Tibial artery (tissue), 4 donors: ENCODE results near the gene SLC22A7.

ENCODE experiments used
- DNase-seq, 2 donors: peaks; one replicate each; pipeline ENCODE4 v3.0.0-alpha.2; 2019
- H3K27ac ChIP-seq, 2 donors: fragments of 200-600 bp; sonication (generic) in 1 of 2; 1 replicate in 1 of 2; 2 replicates in 1 of 2; pipeline ENCODE4 v1.5.1; 2018 to 2019; ENCODE audit warnings: mild to moderate bottlenecking in 1 of 2
- H3K27me3 ChIP-seq, 2 donors: fragments of 200-600 bp; sonication (generic) in 1 of 2; one replicate each; pipeline versions ENCODE4 v1.5.1 to v1.6.0; 2016 to 2019
- H3K36me3 ChIP-seq, 3 donors: fragments of 200-600 bp; sonication (generic) in 2 of 3; one replicate each; pipeline ENCODE4 v1.5.1; 2016 to 2019; ENCODE audit warnings: mild to moderate bottlenecking in 2 of 3
- H3K4me1 ChIP-seq, 4 donors: fragments of 200-600 bp; sonication (generic) in 2 of 4; 1 replicate in 3 of 4; 2 replicates in 1 of 4; pipeline ENCODE4 v1.5.1; 2016 to 2019
- H3K4me3 ChIP-seq, 2 donors: fragments of 200-600 bp; sonication (generic) in 1 of 2; 1 replicate in 1 of 2; 2 replicates in 1 of 2; pipeline ENCODE4 v1.5.1; 2018 to 2019; ENCODE audit warnings: mild to moderate bottlenecking in 2 of 2
- H3K9me3 ChIP-seq, 3 donors: fragments of 200-600 bp; sonication (generic) in 1 of 3; one replicate each; pipeline ENCODE4 v1.5.1; 2016 to 2019
- intact Hi-C: fragments of 100-400 bp; cut with DNase I; formaldehyde crosslinking; loops from one replicate; pipeline ENCODE4 v1.15.0; 2023; ENCODE audit warnings: low total_unique reads
- TF ChIP-seq, protein P1 (sequence below), 2 experiments: fragments of 200-600 bp in 1 of 2; fragments of 450-650 bp in 1 of 2; IDR thresholded peaks; one replicate each; pipeline ENCODE4 v1.5.1; 2017 to 2019; ENCODE audit warnings: antibody characterized with exemption in 2 of 2, mild to moderate bottlenecking in 1 of 2, moderate library complexity in 1 of 2

Gene SLC22A7

DNA sequence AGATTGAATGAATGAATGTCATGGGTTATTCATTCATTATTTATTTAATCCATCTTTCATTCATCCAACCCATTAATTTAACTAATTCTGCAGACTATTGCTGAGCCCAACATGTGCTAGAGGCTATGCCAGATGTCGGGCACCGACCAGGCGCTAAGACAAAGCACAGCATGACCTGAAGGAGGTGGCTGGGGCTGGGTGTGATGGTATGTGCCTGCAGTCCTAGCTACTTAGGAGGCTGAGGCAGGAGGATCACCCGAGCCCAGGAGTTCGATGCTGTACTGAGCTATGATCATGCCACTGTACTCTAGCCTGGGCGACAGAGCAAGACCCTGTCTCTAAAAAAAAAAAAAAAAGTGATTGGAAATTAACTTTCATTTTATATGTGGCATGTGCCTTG is 5.7 kb upstream of the SLC22A7 start:
- no peak for DNase-seq

DNA sequence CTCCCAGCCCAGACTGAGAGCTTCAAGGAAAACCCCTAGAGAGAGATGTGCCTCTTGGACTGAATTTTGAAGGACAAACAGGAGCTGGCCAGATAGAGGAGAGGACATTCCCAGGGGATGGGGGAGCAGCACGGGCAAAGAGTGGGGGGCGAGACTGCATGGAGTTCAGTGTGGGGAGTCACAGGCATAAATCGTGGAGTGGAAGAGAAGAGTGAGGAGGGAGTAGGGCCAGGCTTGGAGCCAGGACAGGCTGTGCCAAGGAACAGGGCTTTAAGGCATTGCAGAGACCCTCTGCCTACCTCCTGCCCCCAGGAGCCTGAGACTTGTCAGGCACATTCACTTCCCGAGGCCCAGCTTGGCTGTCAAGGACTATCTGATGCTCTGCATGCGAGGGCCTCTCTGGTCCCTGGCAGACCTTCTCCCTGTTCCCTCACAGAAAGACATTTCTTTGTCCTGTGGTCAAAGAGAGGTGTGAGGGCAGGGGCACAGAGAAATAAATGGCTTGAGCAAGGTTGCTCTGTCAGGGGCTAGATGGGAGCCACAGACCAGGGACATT is 5.2 kb upstream of the SLC22A7 start:
- TF ChIP-seq, protein P1, sequence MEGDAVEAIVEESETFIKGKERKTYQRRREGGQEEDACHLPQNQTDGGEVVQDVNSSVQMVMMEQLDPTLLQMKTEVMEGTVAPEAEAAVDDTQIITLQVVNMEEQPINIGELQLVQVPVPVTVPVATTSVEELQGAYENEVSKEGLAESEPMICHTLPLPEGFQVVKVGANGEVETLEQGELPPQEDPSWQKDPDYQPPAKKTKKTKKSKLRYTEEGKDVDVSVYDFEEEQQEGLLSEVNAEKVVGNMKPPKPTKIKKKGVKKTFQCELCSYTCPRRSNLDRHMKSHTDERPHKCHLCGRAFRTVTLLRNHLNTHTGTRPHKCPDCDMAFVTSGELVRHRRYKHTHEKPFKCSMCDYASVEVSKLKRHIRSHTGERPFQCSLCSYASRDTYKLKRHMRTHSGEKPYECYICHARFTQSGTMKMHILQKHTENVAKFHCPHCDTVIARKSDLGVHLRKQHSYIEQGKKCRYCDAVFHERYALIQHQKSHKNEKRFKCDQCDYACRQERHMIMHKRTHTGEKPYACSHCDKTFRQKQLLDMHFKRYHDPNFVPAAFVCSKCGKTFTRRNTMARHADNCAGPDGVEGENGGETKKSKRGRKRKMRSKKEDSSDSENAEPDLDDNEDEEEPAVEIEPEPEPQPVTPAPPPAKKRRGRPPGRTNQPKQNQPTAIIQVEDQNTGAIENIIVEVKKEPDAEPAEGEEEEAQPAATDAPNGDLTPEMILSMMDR (IDR thresholded peaks at IDR 0.05): no peak
- no peaks in the 10 kb centered on the region for H3K9me3 ChIP-seq
- intact Hi-C loops: no loop called here
- no peak for DNase-seq
- H3K36me3 ChIP-seq: no peaks in the 10 kb centered on the region
- H3K27ac ChIP-seq: no peak overlapping the region
- H3K4me3 ChIP-seq: no peak overlapping the region
- no peaks in the 10 kb centered on the region for H3K4me1 ChIP-seq
- H3K27me3 ChIP-seq: peaks cover 0 to 5% of the 10 kb centered on the region in 2 donors

More for the DNA sequence above, 5.7 kb upstream of the SLC22A7 start:
- Histone ChIP-seq H3K36me3 (no peaks in the 10 kb centered on the region), H3K9me3 (no peaks in the 10 kb centered on the region), H3K4me1 (no peaks in the 10 kb centered on the region), H3K27ac (no peak overlapping the region), H3K4me3 (no peak overlapping the region), H3K27me3 (no peaks in the 10 kb centered on the region)
- intact Hi-C loops: no loop called here
- TF ChIP-seq, protein P1 (IDR thresholded peaks at IDR 0.05): no peak

DNA sequence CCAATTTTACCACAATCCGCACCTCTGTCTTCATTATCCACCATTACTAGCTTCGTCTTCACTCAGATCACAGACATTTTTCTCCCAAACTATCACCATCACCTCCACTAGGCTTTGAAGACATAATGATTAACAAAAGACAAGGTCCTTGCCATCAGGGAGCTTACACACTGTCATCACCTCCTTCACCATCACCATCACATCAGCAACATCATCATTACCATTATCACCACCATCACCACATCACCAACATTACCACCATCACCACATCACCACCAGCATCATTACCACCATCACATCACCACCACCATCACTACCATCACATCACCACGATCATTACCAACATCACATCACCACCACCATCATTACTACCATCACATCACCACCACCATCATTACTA is 4.4 kb upstream of the SLC22A7 start:
- H3K4me1 ChIP-seq: no peaks in the 10 kb centered on the region
- DNase-seq: no peak
- peaks cover 0 to 13% of the 10 kb centered on the region in 2 donors for H3K27me3 ChIP-seq
- intact Hi-C loops: no loop called here
- no peaks in the 10 kb centered on the region for H3K9me3 ChIP-seq
- H3K27ac ChIP-seq: no peak overlapping the region
- no peaks in the 10 kb centered on the region for H3K36me3 ChIP-seq
- TF ChIP-seq, protein P1 (IDR thresholded peaks at IDR 0.05): no peak
- no peak overlapping the region for H3K4me3 ChIP-seq

DNA sequence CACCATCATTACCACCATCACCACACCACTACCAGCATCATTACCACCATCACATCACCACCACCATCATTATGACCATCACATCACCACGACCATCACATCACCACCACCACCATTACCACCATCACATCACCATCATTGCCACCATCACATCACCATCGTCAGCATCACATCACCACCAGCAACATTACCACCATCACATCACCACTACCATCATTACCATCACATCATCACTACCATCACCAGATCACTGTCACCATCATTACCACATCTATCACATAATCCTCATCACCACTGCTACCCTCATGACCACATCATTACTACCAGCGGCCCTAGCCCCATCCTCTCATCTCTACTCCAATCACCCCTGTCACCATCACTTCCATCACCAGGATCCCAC is 3.5 kb upstream of the SLC22A7 start:
- no peaks in the 10 kb centered on the region for H3K4me1 ChIP-seq
- H3K36me3 ChIP-seq: no peaks in the 10 kb centered on the region
- intact Hi-C loops: no loop called here
- no peaks in the 10 kb centered on the region for H3K9me3 ChIP-seq
- TF ChIP-seq, protein P1 (IDR thresholded peaks at IDR 0.05): no peak
- peaks cover 0 to 22% of the 10 kb centered on the region in 2 donors for H3K27me3 ChIP-seq
- H3K4me3 ChIP-seq: no peak overlapping the region
- no peak for DNase-seq
- H3K27ac ChIP-seq: no peak overlapping the region

DNA sequence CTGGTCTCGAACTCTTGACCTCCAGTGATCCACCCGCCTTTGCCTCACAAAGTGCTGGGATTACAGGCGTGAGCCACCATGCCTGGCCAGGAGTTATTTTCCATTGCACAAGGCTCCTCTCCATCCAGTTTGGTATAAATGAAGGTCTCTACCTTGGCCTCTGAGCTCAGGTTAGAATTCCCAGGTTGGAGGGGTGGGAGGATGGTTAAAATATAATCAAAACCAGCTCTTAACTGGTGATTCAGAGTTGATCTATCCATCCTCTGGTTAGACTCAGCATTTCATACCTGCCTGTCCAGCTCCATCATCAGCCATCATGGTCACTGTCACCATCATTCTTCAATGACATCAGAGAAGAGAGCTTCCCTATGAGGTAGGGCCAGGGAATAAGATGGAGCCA is 2.6 kb upstream of the SLC22A7 start:
- intact Hi-C loops: no loop called here
- no peak for DNase-seq
- TF ChIP-seq, protein P1 (IDR thresholded peaks at IDR 0.05): no peak

More for the DNA sequence above, 2.6 kb upstream of the SLC22A7 start:
- Histone ChIP-seq H3K36me3 (no peaks in the 10 kb centered on the region), H3K27me3 (peaks cover 0 to 29% of the 10 kb centered on the region in 2 donors), H3K4me1 (no peaks in the 10 kb centered on the region), H3K27ac (no peak overlapping the region), H3K9me3 (no peaks in the 10 kb centered on the region), H3K4me3 (no peak overlapping the region)
